ENCODE measurements around the gene VSTM4.

- TF ChIP-seq REST (IDR thresholded peaks at IDR 0.05; ENCODE audit: low read depth) (no peak), POLR2AphosphoS5 (IDR thresholded peaks at IDR 0.05; ENCODE audit: low read depth, low read length) (no peak), CTCF (IDR thresholded peaks at IDR 0.05 in 2 of 3, conservative IDR thresholded peaks at IDR 0.05 in 1 of 3; ENCODE audit: borderline replicate concordance in 1 of 3, insufficient read depth in 1 of 3, low read depth in 2 of 3, low read length in 2 of 3) (no peak), RAD21 (IDR thresholded peaks at IDR 0.05; ENCODE audit: low read depth) (no peak), SIN3A (IDR thresholded peaks at IDR 0.05; ENCODE audit: low read depth) (no peak), EZH2 (IDR thresholded peaks at IDR 0.05) (no peak), MAX (IDR thresholded peaks at IDR 0.05) (no peak), POLR2A (IDR thresholded peaks at IDR 0.05; ENCODE audit: borderline replicate concordance, extremely low read depth, insufficient read depth, insufficient read length) (no peak), ZNF274 (IDR thresholded peaks at IDR 0.05; ENCODE audit: low read depth, low read length) (no peak), ZFX (IDR thresholded peaks at IDR 0.05) (no peak), SP1 (IDR thresholded peaks at IDR 0.05; ENCODE audit: low read depth) (no peak), EGR1 (IDR thresholded peaks at IDR 0.05; ENCODE audit: low read depth) (no peak), FOSL1 (IDR thresholded peaks at IDR 0.05; ENCODE audit: low read depth) (no peak)
Measured at GRCh38 chr10:49103761-49104160, 11.6 kb downstream of the VSTM4 start.
